ENCODE results near the gene ZBTB7C. TPM values are rescaled to one million over a fixed set of nuclear protein-coding genes. Genes with fewer than 3 reads are reported as not detected.

Gene ZBTB7C
- polyA plus RNA-seq, 2 of the 4 experiments (the other 2 are of a cell fraction), result 0.10 to 0.12 TPM

DNA sequence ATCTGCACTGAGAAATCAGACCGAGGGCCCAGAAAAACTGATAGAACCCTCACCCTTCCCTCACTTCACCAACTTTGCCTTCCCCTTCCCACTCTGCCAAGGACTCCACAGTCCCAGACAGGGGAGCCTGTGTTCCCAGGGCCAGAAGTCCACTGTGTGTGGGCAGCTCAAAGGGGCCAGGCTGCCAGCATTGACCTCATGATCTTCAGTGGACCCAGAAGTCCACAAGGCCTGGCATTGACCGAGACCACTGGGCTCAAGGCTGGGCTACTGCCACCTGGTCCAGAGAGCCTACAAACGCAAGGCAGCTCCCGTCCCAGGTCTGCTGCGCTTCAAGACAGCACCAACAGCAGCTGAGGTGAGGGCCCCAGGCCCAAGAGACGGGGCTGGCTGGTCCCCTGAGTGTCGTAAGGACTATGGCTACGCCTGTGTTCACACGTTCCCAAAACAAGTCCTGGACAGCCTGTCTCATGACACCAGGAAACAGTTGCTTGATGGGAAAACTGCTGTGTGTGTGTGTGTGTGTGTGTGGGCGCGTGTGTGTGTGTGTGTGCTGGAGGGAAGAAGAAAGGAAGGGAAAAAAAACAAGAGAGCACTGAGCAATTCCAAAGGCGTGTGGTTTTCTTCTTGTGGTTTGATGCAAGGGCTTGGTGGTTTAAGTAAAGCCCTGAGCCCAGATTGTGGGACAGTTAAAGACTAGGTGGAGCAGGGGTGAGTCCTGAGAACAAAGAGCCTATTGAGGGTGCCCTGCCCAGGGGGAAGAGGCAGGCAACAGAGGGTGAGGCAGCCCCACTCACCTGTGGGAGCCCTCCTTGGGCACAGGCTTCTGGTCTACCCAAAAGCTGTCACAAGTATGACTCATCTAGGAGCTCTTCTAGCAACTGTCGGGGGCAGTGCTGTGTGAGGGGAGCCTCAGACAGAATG lies 46.6 kb upstream of the ZBTB7C start (continued):
- no peak for TF ChIP-seq MAZ (IDR thresholded peaks at IDR 0.05; ENCODE audit: borderline replicate concordance, low read depth, low read length)
- TF ChIP-seq RAD21 (conservative IDR thresholded peaks at IDR 0.05 in 1 of 2, IDR thresholded peaks at IDR 0.05 in 1 of 2), result no peak

DNA sequence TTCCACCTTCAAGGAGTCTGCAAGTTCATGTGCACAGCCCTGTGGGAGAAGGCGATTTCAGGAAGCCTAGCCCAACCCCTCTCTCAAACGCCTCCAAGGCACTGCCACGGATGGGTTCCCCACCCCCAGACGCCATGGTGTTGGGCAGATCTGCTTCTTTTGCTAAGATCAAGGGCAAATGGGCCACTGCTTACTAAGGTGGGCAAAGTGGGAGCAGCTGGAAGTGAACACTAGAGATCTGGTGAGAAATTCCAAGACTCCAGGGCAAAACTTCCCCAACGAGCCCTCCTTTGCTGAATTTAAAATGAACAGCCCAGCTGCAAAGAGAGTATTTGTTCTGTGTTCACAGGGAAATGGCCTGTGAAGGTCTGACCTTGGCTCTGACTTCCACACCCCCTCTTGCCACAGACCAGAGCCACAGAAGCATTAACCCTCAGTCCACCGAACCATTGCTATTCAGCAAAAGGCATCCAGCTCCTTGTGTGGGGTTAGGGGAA lies 45.1 kb upstream of the ZBTB7C start:
- Histone ChIP-seq H3K4me2 (no peak overlapping the region), H3K9me3 (no peaks in the 10 kb centered on the region), H3K4me1 (no peaks in the 10 kb centered on the region), H3K4me3 (no peak overlapping the region), H3K27ac (no peak overlapping the region)
- no peak for ATAC-seq
- ChIA-PET POLR2A (no interaction called here), CTCF (interaction anchor here (0.6 to 14.1 kb wide), 3 partner anchors 8 to 424 kb away, joined by 3 to 119 read pairs (median 3); no protein-coding TSS in a partner anchor)
- no peak for TF ChIP-seq RARB (CRISPR knock-in tag; IDR thresholded peaks at IDR 0.05)
- TF ChIP-seq MAZ (IDR thresholded peaks at IDR 0.05; ENCODE audit: borderline replicate concordance, low read depth, low read length), result no peak
- TF ChIP-seq EP300 (IDR thresholded peaks at IDR 0.05), result no peak
- no peak for TF ChIP-seq TP53 (CRISPR knock-in tag; IDR thresholded peaks at IDR 0.05)
- no peak for TF ChIP-seq ZFP36 (IDR thresholded peaks at IDR 0.05; ENCODE audit: borderline replicate concordance, partially characterized antibody)
- no peak for TF ChIP-seq NFE2L2 (conservative IDR thresholded peaks at IDR 0.05; ENCODE audit: low read length)
- TF ChIP-seq, protein P1, sequence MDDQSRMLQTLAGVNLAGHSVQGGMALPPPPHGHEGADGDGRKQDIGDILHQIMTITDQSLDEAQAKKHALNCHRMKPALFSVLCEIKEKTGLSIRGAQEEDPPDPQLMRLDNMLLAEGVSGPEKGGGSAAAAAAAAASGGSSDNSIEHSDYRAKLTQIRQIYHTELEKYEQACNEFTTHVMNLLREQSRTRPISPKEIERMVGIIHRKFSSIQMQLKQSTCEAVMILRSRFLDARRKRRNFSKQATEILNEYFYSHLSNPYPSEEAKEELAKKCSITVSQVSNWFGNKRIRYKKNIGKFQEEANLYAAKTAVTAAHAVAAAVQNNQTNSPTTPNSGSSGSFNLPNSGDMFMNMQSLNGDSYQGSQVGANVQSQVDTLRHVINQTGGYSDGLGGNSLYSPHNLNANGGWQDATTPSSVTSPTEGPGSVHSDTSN (IDR thresholded peaks at IDR 0.05), result no peak
- no peak for TF ChIP-seq CBX2 (IDR thresholded peaks at IDR 0.05; ENCODE audit: borderline replicate concordance, low read depth)
- no peak for TF ChIP-seq POLR2A (IDR thresholded peaks at IDR 0.05; ENCODE audit: low read length)
- no peak for TF ChIP-seq EHMT2 (IDR thresholded peaks at IDR 0.05; ENCODE audit: low read depth)
- TF ChIP-seq RAD21 (conservative IDR thresholded peaks at IDR 0.05 in 1 of 2, IDR thresholded peaks at IDR 0.05 in 1 of 2), result no peak
- TF ChIP-seq, protein P2, sequence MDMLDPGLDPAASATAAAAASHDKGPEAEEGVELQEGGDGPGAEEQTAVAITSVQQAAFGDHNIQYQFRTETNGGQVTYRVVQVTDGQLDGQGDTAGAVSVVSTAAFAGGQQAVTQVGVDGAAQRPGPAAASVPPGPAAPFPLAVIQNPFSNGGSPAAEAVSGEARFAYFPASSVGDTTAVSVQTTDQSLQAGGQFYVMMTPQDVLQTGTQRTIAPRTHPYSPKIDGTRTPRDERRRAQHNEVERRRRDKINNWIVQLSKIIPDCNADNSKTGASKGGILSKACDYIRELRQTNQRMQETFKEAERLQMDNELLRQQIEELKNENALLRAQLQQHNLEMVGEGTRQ (IDR thresholded peaks at IDR 0.05), result no peak
- TF ChIP-seq, protein P3, sequence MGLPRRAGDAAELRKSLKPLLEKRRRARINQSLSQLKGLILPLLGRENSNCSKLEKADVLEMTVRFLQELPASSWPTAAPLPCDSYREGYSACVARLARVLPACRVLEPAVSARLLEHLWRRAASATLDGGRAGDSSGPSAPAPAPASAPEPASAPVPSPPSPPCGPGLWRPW (IDR thresholded peaks at IDR 0.05), result no peak
- TF ChIP-seq, protein P4, sequence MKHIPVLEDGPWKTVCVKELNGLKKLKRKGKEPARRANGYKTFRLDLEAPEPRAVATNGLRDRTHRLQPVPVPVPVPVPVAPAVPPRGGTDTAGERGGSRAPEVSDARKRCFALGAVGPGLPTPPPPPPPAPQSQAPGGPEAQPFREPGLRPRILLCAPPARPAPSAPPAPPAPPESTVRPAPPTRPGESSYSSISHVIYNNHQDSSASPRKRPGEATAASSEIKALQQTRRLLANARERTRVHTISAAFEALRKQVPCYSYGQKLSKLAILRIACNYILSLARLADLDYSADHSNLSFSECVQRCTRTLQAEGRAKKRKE (CRISPR knock-in tag; IDR thresholded peaks at IDR 0.05; ENCODE audit: low read depth), result no peak
- TF ChIP-seq KDM5A (IDR thresholded peaks at IDR 0.05), result no peak
- no peak for TF ChIP-seq HOXB5 (CRISPR knock-in tag; IDR thresholded peaks at IDR 0.05)
- TF ChIP-seq, protein P5, sequence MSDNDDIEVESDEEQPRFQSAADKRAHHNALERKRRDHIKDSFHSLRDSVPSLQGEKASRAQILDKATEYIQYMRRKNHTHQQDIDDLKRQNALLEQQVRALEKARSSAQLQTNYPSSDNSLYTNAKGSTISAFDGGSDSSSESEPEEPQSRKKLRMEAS (IDR thresholded peaks at IDR 0.05), result no peak
- DNase-seq (ENCODE audit: low read depth in 1 of 2, low spot score in 1 of 2), result no peak
- FAIRE-seq, result no peak
- WGBS (ENCODE audit: missing lambda C conversion rate), result 37% methylated on average over 6 of the region's 6 CpGs

DNA sequence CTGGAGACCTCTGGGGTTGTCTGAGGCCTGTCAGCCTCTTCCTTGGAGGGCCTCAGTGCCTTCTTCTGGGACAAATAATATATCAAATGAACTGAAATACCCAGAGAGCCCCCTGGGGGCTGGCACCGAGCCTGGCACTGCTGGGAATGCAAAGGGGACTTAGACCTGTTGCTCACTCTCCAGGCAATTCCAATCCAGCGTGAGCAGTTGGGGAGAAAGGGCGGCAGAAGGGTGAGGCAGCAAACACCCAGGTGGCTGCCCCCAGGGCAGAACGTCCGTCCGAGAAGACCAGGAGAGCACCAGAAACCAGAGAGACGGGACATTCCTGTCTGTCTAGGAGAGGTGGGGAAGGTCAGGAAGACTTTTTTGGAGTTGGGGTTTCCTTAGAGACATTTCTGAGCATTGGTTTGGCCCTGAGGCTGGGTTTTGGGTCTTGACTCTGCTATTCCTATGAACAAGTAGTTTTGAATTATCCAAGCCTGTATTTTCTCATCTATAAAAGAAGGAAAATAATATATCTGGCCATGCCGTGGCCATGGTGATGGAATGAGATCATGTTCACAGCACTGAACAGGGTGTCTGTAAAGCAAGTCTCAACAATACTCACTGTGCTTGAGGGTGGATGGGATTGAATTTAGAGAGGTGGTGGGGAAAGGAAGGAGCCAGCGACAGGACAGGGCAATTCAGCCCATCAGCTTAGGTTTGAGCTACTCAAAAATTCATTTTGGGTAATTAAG lies 44.3 kb upstream of the ZBTB7C start:
- ChIA-PET CTCF (interaction anchor here (0.6 to 14.1 kb wide), 4 partner anchors 7 to 199 kb away, joined by 3 to 119 read pairs (median 3); no protein-coding TSS in a partner anchor), POLR2A (no interaction called here)
- Histone ChIP-seq H3K4me1 (no peaks in the 10 kb centered on the region), H3K27ac (no peak overlapping the region), H3K4me3 (no peak overlapping the region), H3K4me2 (no peak overlapping the region), H3K9me3 (no peaks in the 10 kb centered on the region)
- TF ChIP-seq KDM1A (IDR thresholded peaks at IDR 0.05; ENCODE audit: low read depth) (no peak), RNF2 (IDR thresholded peaks at IDR 0.05; ENCODE audit: borderline replicate concordance, low read depth) (no peak), ESRRA (IDR thresholded peaks at IDR 0.05; ENCODE audit: borderline replicate concordance, low read length) (no peak), ZNF302 (CRISPR knock-in tag; IDR thresholded peaks at IDR 0.05) (no peak), MYC (IDR thresholded peaks at IDR 0.05; ENCODE audit: borderline replicate concordance, low read length) (no peak), POLR2A (IDR thresholded peaks at IDR 0.05; ENCODE audit: low read length) (no peak), FOSB (CRISPR knock-in tag; IDR thresholded peaks at IDR 0.05) (no peak), MAZ (IDR thresholded peaks at IDR 0.05; ENCODE audit: borderline replicate concordance, low read depth, low read length) (no peak), CBX2 (IDR thresholded peaks at IDR 0.05; ENCODE audit: borderline replicate concordance, low read depth) (no peak), NPAS2 (CRISPR knock-in tag; IDR thresholded peaks at IDR 0.05; ENCODE audit: borderline replicate concordance) (no peak), EP300 (IDR thresholded peaks at IDR 0.05) (no peak), CBX8 (IDR thresholded peaks at IDR 0.05) (no peak)
- TF ChIP-seq, protein P2 (IDR thresholded peaks at IDR 0.05), result no peak
- TF ChIP-seq, protein P6, sequence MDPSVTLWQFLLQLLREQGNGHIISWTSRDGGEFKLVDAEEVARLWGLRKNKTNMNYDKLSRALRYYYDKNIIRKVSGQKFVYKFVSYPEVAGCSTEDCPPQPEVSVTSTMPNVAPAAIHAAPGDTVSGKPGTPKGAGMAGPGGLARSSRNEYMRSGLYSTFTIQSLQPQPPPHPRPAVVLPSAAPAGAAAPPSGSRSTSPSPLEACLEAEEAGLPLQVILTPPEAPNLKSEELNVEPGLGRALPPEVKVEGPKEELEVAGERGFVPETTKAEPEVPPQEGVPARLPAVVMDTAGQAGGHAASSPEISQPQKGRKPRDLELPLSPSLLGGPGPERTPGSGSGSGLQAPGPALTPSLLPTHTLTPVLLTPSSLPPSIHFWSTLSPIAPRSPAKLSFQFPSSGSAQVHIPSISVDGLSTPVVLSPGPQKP (IDR thresholded peaks at IDR 0.05; ENCODE audit: low read depth, low read length), result no peak
- 74% methylated on average over 9 of the region's 9 CpGs for WGBS (ENCODE audit: missing lambda C conversion rate)
- FAIRE-seq, result no peak
- no peak for DNase-seq (ENCODE audit: low read depth in 1 of 2, low spot score in 1 of 2)
- ATAC-seq, result no peak; a peak in 1 of 6 replicates

Data from A549 (cell line).